Spleen (tissue), 7 donors: ENCODE measurements around the gene CHCT1.

Experiments used
- POLR2A ChIP-seq, 3 donors: fragments of 450-650 bp; IDR thresholded peaks; one replicate each; pipeline ENCODE4 v1.5.1; 2017; ENCODE audit warnings: antibody characterized with exemption in 3 of 3, mild to moderate bottlenecking in 1 of 3
- TF ChIP-seq, protein P1 (sequence below), 11 experiments: fragments of 200-600 bp in 7 of 11; fragments of 450-650 bp in 4 of 11; sonication (generic) in 4 of 11; IDR thresholded peaks in 8 of 11; conservative IDR thresholded peaks in 3 of 11; 1 replicate in 7 of 11; 2 replicates in 4 of 11; pipeline versions ENCODE4 v1.4.0 to v1.8.0; 2016 to 2021; ENCODE audit warnings: antibody characterized with exemption in 11 of 11, inconsistent platforms in 4 of 11, mild to moderate bottlenecking in 1 of 11
- donor health status: DM: no; HTN: no; CAD: no; lungs with moderate emphysema.
- donor health status: DM: no; HTN: no; CAD: no.
- donor health status: DM: no; HTN: no; CAD: no.

GRCh38 chr17:60381958-60382357 lies 40.3 kb upstream of the CHCT1 start:
- TF ChIP-seq, protein P1, sequence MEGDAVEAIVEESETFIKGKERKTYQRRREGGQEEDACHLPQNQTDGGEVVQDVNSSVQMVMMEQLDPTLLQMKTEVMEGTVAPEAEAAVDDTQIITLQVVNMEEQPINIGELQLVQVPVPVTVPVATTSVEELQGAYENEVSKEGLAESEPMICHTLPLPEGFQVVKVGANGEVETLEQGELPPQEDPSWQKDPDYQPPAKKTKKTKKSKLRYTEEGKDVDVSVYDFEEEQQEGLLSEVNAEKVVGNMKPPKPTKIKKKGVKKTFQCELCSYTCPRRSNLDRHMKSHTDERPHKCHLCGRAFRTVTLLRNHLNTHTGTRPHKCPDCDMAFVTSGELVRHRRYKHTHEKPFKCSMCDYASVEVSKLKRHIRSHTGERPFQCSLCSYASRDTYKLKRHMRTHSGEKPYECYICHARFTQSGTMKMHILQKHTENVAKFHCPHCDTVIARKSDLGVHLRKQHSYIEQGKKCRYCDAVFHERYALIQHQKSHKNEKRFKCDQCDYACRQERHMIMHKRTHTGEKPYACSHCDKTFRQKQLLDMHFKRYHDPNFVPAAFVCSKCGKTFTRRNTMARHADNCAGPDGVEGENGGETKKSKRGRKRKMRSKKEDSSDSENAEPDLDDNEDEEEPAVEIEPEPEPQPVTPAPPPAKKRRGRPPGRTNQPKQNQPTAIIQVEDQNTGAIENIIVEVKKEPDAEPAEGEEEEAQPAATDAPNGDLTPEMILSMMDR (IDR thresholded peaks at IDR 0.05 in 8 of 11, conservative IDR thresholded peaks at IDR 0.05 in 3 of 11) = no peak
- TF ChIP-seq POLR2A (IDR thresholded peaks at IDR 0.05) = no peak
